Left ventricle myocardium inferior (tissue), 1 donor: ENCODE results near the gene VPS13D. TPM values are rescaled to one million over a fixed set of nuclear protein-coding genes. Genes with fewer than 3 reads are reported as not detected.
A peak's percentile ranks its signal among the peaks of the same experiment; 100 is the strongest.

Experiments
- DNase-seq: peaks from one replicate; pipeline ENCODE4 v3.0.0-alpha.2; 2020
- H3K27ac ChIP-seq: fragments of 200-600 bp; replicated peaks from 2 replicates; pipeline ENCODE4 v1.8.0; 2021
- H3K27me3 ChIP-seq: fragments of 200-600 bp; 2 replicates; pipeline ENCODE4 v1.8.0; 2021; ENCODE audit warnings: low read depth
- H3K36me3 ChIP-seq: fragments of 200-600 bp; 2 replicates; pipeline ENCODE4 v1.8.0; 2021
- H3K4me1 ChIP-seq: fragments of 200-600 bp; 2 replicates; pipeline ENCODE4 v1.8.0; 2021
- H3K4me3 ChIP-seq: fragments of 200-600 bp; 2 replicates; pipeline ENCODE4 v1.8.0; 2021; ENCODE audit warnings: mild to moderate bottlenecking, moderate library complexity
- H3K9me3 ChIP-seq: fragments of 200-600 bp; replicated peaks from 2 replicates; pipeline ENCODE4 v1.8.0; 2021
- intact Hi-C: fragments of 100-400 bp; cut with micrococcal nuclease; formaldehyde crosslinking; loops from one replicate; pipeline ENCODE4 v1.11.0; 2022
- total RNA-seq: library from RNA; stranded (reverse); fragmentation: NEBNext Ultra II Directional; extraction: Animal tissue kit (Norgen Biotek cat#: 25700); gene quantifications from one replicate; pipeline ENCODE4 v1.2.1, GENCODE V29; 2021
- TF ChIP-seq, protein P1 (sequence below): fragments of 200-600 bp; IDR thresholded peaks from 2 replicates; pipeline ENCODE4 v1.8.0; 2021; ENCODE audit warnings: antibody characterized with exemption, mild to moderate bottlenecking, borderline replicate concordance
- donor health status: DM: no; HTN: yes; CAD: no; lungs with severe emphysema.

The VPS13D gene
- total RNA-seq, 1 donor from 2014 or later, result 71.6 TPM

DNA sequence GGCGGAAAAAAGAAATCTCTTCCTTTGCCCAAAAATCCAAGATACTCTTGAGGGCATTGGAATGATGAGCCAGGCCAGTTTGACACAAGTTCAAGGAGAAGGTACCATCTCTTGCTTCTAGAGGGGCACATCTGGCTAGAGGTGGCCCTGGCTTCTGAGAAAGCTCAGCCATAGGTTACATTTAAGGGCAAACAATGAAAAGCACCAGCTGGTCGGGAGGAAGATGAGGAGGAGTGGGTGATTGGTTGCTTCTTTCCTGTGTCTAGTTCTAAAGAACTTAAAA, 256.2 kb downstream of the VPS13D start:
- Histone ChIP-seq H3K27ac (peak overlapping the region; percentile 74), H3K4me3 (no peak overlapping the region), H3K36me3 (peaks cover 12% of the 10 kb centered on the region), H3K27me3 (no peaks in the 10 kb centered on the region), H3K4me1 (peaks cover 57% of the 10 kb centered on the region), H3K9me3 (no peaks in the 10 kb centered on the region)
- DNase-seq, result no peak
- TF ChIP-seq, protein P1, sequence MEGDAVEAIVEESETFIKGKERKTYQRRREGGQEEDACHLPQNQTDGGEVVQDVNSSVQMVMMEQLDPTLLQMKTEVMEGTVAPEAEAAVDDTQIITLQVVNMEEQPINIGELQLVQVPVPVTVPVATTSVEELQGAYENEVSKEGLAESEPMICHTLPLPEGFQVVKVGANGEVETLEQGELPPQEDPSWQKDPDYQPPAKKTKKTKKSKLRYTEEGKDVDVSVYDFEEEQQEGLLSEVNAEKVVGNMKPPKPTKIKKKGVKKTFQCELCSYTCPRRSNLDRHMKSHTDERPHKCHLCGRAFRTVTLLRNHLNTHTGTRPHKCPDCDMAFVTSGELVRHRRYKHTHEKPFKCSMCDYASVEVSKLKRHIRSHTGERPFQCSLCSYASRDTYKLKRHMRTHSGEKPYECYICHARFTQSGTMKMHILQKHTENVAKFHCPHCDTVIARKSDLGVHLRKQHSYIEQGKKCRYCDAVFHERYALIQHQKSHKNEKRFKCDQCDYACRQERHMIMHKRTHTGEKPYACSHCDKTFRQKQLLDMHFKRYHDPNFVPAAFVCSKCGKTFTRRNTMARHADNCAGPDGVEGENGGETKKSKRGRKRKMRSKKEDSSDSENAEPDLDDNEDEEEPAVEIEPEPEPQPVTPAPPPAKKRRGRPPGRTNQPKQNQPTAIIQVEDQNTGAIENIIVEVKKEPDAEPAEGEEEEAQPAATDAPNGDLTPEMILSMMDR, result no peak
- intact Hi-C loops, result no loop called here

DNA sequence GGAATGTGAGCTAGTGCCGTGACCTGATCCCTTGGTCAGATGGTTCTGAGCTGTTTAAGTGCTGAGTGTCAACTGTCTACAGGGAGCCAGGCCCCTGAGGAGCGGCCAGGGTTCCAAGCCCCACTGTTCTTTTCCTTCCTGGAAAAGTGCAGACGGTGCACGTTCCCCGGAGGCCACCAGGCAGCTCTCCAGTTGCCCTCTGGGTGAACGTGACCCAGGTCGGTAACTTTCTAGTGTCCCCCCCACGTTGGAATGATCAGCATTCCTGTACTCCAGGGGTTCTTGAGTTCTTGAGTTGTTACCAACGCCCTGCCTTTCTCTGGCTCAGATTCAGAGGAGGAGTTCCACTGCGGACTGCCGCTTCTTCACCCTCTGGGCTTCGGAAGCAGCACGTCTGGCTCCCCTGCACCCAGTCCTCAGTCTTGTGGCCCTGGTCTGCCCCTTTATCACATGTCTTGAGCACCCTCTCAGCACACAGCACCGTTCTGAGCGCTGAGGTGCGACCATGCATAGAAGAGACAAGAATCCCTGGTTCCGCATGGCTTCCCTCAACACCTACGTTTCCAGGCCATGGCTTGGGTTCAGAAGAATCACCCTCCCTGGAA, 256.7 kb downstream of the VPS13D start:
- TF ChIP-seq, protein P1, result no peak
- H3K9me3 ChIP-seq, result no peaks in the 10 kb centered on the region
- H3K4me3 ChIP-seq, result no peak overlapping the region
- no peaks in the 10 kb centered on the region for H3K27me3 ChIP-seq
- H3K27ac ChIP-seq, result peak overlapping the region; percentile 74
- intact Hi-C loops, result no loop called here
- H3K36me3 ChIP-seq, result peaks cover 15% of the 10 kb centered on the region
- H3K4me1 ChIP-seq, result peaks cover 52% of the 10 kb centered on the region
- DNase-seq, result peak; percentile 75

DNA sequence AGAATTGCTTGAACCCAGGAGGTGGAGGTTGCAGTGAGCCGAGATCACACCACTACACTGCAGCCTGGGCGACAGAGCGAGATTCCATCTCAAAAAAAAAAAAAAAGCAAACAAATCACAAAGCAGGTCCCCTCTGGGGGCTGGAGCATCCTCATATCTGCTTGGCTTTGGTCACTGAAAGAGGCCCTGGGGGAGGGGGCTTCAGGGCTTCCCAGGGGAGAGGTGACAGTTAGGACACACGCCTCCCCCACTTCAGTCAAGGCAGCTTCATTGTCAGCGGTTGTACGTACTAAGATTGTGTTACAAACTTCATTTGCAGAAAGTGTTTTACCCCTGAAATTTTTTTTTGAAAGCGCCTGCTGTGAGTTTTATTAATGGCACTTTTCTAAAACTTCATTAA, 257.7 kb downstream of the VPS13D start:
- Histone ChIP-seq H3K27me3 (no peaks in the 10 kb centered on the region), H3K9me3 (no peaks in the 10 kb centered on the region), H3K4me1 (peaks cover 44% of the 10 kb centered on the region), H3K4me3 (no peak overlapping the region), H3K27ac (no peak overlapping the region), H3K36me3 (peaks cover 19% of the 10 kb centered on the region)
- intact Hi-C loops, result no loop called here
- TF ChIP-seq, protein P1, result no peak
- no peak for DNase-seq

DNA sequence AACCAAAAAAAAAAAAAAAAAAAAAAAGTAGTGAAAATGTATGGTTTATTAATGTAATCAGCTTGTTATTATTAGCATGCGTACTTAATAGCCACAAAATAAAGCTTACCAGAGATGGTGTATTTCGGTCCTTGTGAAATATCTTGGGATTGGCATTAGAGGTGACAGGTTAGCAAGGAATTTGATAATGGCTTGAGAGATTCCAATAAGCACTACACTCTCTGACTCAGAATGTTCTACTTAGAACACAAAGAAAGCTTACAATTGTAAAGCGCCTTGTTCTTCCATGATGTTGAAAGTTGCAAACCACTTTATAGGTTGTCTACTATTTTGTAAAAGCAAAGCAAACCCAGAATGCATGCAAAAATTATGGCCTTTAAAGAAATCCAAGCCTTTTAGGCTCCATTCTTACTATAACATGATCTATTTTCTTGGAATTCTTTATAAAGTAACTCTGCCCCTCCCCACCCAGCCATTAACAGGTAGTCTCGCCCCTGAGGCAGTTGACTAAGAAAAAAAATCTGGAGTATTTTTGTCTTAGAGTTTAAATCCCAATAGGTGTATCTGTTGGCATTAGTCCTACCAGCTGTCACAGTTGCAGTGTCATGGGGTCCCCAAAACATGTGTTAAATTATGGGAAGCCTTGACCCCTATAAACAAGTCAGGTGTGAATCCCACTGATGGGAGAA, 259.0 kb downstream of the VPS13D start:
- peaks cover 19% of the 10 kb centered on the region for H3K36me3 ChIP-seq
- peaks cover 33% of the 10 kb centered on the region for H3K4me1 ChIP-seq
- DNase-seq, result no peak
- TF ChIP-seq, protein P1, result no peak
- intact Hi-C loops, result no loop called here
- no peak overlapping the region for H3K27ac ChIP-seq
- no peak overlapping the region for H3K4me3 ChIP-seq
- no peaks in the 10 kb centered on the region for H3K9me3 ChIP-seq
- H3K27me3 ChIP-seq, result no peaks in the 10 kb centered on the region

DNA sequence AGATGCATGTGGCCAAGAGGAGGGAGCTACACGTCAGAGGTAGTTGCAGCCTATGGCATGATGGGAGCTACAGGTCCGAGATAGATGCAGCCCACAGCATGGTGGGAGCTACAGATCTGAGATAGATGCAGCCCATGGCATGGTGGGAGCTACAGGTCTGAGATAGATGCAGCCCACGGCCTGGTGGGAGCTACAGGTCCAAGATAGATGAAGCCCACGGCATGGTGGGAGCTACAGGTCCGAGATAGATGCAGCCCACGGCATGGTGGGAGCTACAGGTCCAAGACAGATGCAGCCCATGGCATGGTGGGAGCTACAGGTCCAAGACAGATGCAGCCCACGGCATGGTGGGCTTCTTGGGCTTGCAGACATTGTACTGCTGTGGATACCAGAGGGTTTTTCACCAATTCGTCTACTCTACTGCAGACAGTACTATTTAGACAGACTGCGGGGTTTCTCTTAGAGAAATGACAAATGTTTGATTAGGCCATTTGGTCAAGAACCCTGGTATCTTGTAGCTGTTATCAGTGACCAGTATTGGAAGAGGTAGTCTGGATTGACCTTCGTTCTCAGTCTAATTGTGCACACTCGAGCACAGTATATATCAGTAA, 260.8 kb downstream of the VPS13D start:
- Histone ChIP-seq H3K36me3 (peaks cover 19% of the 10 kb centered on the region), H3K9me3 (no peaks in the 10 kb centered on the region), H3K27me3 (no peaks in the 10 kb centered on the region), H3K27ac (no peak overlapping the region), H3K4me3 (no peak overlapping the region), H3K4me1 (peaks cover 32% of the 10 kb centered on the region)
- no peak for DNase-seq
- TF ChIP-seq, protein P1, result no peak
- intact Hi-C loops, result no loop called here
